Gastroesophageal sphincter (tissue), 4 donors: Measurements from ENCODE around the gene YPEL4. TPM values are rescaled to one million over a fixed set of nuclear protein-coding genes. Genes with fewer than 3 reads are reported as not detected.
"Not testable (repeated sequence)": the region's sequence is repeated elsewhere in the genome, so short reads cannot be mapped to it uniquely, and the experiment has no call there.

Experiments used
- ATAC-seq: fragments of 150-250 bp; one replicate; pipeline ENCODE4 v1.9.1; 2016; ENCODE audit warnings: mild to moderate bottlenecking, moderate library complexity
- H3K27ac ChIP-seq, 4 donors: fragments of 200-600 bp; sonication (generic) in 3 of 4; 1 replicate in 3 of 4; 2 replicates in 1 of 4; pipeline ENCODE4 v1.5.1; 2016 to 2019
- H3K27me3 ChIP-seq: fragments of 200-600 bp; sonication (generic); one replicate; pipeline ENCODE4 v1.5.1; 2019
- H3K36me3 ChIP-seq, 2 donors: fragments of 200-600 bp; sonication (generic); one replicate each; pipeline ENCODE4 v1.5.1; 2019; ENCODE audit warnings: control low read depth in 1 of 2
- H3K4me1 ChIP-seq, 3 donors: fragments of 200-600 bp; sonication (generic); 1 replicate in 2 of 3; 2 replicates in 1 of 3; pipeline ENCODE4 v1.5.1; 2016 to 2019; ENCODE audit warnings: control low read depth in 2 of 3
- H3K4me3 ChIP-seq, 2 donors: fragments of 200-600 bp; sonication (generic); one replicate each; pipeline ENCODE4 v1.5.1; 2019; ENCODE audit warnings: mild to moderate bottlenecking in 1 of 2, moderate library complexity in 1 of 2
- H3K9me3 ChIP-seq, 3 donors: fragments of 200-600 bp; sonication (generic); one replicate each; pipeline ENCODE4 v1.5.1; 2017 to 2019; ENCODE audit warnings: control low read depth in 2 of 3
- EP300 ChIP-seq: sonication (generic); formaldehyde crosslinking; IDR thresholded peaks from one replicate; pipeline ENCODE4 v1.6.1; 2017; ENCODE audit warnings: antibody characterized with exemption, mild to moderate bottlenecking
- POLR2A ChIP-seq, 2 donors: fragments of 450-650 bp; IDR thresholded peaks; one replicate each; pipeline ENCODE4 v1.6.1; 2017; ENCODE audit warnings: antibody characterized with exemption in 2 of 2, mild to moderate bottlenecking in 2 of 2, moderate library complexity in 1 of 2
- POLR2AphosphoS5 ChIP-seq: sonication (generic); formaldehyde crosslinking; IDR thresholded peaks from one replicate; pipeline ENCODE4 v1.6.1; 2017; ENCODE audit warnings: antibody characterized with exemption
- WGBS, 2 donors: methylation state at CpG; one replicate each; pipeline ENCODE4 v1.1.5; 2018; ENCODE audit warnings: low coverage in 1 of 2; 5-methylcytosine and 5-hydroxymethylcytosine counted together
- total RNA-seq, 4 donors: library from RNA; depleted of rRNA; stranded (reverse); fragments of >200 nt; gene quantifications; one replicate each; pipeline ENCODE4 v1.1.0, GENCODE V29; 2016
- TF ChIP-seq, protein P1 (sequence below), 4 experiments: fragments of 200-600 bp in 2 of 4; fragments of 450-650 bp in 2 of 4; sonication (generic) in 1 of 4; IDR thresholded peaks; one replicate each; pipeline ENCODE4 v1.5.1; 2017 to 2019; ENCODE audit warnings: antibody characterized with exemption in 4 of 4, mild to moderate bottlenecking in 2 of 4, moderate library complexity in 2 of 4

The YPEL4 gene
- total RNA-seq, 4 donors from 2014 or later, result 1.2 to 3.3 (median 1.5) TPM

- Histone ChIP-seq H3K4me3 (no peak overlapping the region), H3K27me3 (peaks cover 68% of the 10 kb centered on the region), H3K9me3 (no peaks in the 10 kb centered on the region), H3K4me1 (peaks cover 0 to 36% (median 23%) of the 10 kb centered on the region in 3 donors), H3K36me3 (no peaks in the 10 kb centered on the region), H3K27ac (no peak overlapping the region)
- ATAC-seq, result no peak
- TF ChIP-seq, protein P1, sequence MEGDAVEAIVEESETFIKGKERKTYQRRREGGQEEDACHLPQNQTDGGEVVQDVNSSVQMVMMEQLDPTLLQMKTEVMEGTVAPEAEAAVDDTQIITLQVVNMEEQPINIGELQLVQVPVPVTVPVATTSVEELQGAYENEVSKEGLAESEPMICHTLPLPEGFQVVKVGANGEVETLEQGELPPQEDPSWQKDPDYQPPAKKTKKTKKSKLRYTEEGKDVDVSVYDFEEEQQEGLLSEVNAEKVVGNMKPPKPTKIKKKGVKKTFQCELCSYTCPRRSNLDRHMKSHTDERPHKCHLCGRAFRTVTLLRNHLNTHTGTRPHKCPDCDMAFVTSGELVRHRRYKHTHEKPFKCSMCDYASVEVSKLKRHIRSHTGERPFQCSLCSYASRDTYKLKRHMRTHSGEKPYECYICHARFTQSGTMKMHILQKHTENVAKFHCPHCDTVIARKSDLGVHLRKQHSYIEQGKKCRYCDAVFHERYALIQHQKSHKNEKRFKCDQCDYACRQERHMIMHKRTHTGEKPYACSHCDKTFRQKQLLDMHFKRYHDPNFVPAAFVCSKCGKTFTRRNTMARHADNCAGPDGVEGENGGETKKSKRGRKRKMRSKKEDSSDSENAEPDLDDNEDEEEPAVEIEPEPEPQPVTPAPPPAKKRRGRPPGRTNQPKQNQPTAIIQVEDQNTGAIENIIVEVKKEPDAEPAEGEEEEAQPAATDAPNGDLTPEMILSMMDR (IDR thresholded peaks at IDR 0.05), result no peak
- TF ChIP-seq POLR2A (IDR thresholded peaks at IDR 0.05) (no peak), EP300 (no peak), POLR2AphosphoS5 (no peak)
- 69 to 74% methylated on average over 3 of the region's 3 CpGs for WGBS, 2 donors
These were observed 3.0 kb upstream of the YPEL4 start for GRCh38 chr11:57652662-57653061.

- H3K36me3 ChIP-seq, H3K9me3 ChIP-seq, ATAC-seq, H3K4me3 ChIP-seq, H3K27ac ChIP-seq: not testable (repeated sequence)
- 65 to 83% methylated on average over 9 to 14 of the region's 14 CpGs for WGBS, 2 donors
- Histone ChIP-seq H3K27me3 (peaks cover 72% of the 10 kb centered on the region), H3K4me1 (peaks cover 0 to 40% (median 26%) of the 10 kb centered on the region in 3 donors)
These were observed 2.5 kb upstream of the YPEL4 start for GRCh38 chr11:57652230-57652629.

- Histone ChIP-seq H3K9me3 (no peaks in the 10 kb centered on the region), H3K36me3 (no peaks in the 10 kb centered on the region), H3K4me3 (no peak overlapping the region), H3K27ac (no peak overlapping the region), H3K4me1 (peaks cover 0 to 42% (median 28%) of the 10 kb centered on the region in 3 donors), H3K27me3 (peaks cover 80% of the 10 kb centered on the region)
- no peak for ATAC-seq
- TF ChIP-seq EP300 (no peak), POLR2AphosphoS5 (no peak), POLR2A (IDR thresholded peaks at IDR 0.05) (no peak)
- TF ChIP-seq, protein P1 (IDR thresholded peaks at IDR 0.05), result no peak
- 60 to 69% methylated on average over 2 to 7 of the region's 7 CpGs for WGBS, 2 donors
These were observed 1.7 kb upstream of the YPEL4 start for GRCh38 chr11:57651408-57651807.

DNA sequence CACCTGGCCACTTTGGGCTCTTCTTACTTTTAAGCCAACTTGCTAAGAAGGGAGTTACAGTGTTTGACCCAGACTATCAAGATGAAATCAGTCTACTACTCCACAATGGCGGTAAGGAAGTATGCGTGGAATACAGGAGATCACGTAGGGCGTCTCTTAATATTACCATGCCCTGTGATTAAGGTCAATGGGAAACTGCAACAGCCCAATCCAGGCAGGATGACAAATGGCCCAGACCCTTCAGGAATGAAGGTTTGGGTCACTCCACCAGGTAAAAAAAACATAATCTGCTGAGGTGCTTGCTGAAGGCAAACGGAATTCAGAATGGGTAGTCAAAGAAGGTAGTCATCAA is 1.0 kb upstream of the YPEL4 start:
- H3K36me3 ChIP-seq, result no peaks in the 10 kb centered on the region
- no peak overlapping the region for H3K4me3 ChIP-seq
- 50 to 56% methylated on average over 1 to 4 of the region's 5 CpGs for whole genome bisulfite sequencing, 2 donors
- H3K9me3 ChIP-seq, result no peaks in the 10 kb centered on the region
- TF ChIP-seq, protein P1 (IDR thresholded peaks at IDR 0.05), result no peak
- TF ChIP-seq POLR2A (IDR thresholded peaks at IDR 0.05), result no peak
- no peak overlapping the region for H3K27ac ChIP-seq
- ATAC-seq, result no peak
- H3K4me1 ChIP-seq, result peaks cover 0 to 49% (median 30%) of the 10 kb centered on the region in 3 donors
- H3K27me3 ChIP-seq, result peaks cover 83% of the 10 kb centered on the region

DNA sequence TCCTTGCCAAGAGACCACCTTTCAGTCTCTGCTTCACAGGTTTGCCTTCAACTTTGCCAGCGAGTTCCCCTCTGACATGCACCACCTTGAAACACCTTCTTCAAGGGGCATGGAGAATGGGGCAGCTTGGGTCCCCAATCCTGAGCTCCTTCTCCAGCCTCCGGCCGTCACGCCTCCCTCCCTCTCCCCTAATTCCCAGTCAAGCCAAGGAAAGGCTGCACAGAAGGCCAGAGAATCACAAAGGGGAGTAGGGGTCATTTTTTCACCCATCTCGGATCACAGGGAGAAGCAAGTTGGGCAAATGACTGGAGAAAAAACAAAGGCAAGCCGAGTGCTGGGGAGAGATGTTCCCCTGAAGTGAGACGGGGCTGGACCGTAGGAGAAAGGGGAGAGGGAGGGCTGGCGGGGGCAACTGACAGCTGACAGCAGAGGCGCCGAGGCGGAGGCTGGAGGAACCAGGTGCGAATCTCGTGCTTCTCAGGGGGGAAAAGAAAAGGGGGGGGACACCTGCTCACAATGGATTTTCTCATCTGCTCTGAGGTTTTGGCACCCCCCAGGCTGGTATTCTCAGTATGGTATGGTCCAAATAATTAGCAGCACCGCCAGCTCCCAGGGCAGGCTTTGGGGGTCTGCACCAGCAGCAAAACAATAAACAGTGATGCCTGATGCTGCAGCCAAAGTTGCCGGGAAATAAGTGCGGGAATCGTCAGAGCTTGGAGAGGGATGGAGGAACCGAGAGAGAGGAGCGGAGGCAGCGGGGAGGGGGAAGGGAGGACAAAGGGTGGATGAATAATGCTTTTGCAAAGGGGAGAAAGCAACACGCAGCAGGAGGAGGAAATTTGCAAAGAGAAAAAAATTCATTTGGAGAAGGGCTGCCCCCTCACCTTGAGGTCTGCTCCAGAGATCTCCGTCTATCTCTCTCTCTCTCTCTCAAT is 644 bp downstream of the YPEL4 start:
- H3K9me3 ChIP-seq, result no peaks in the 10 kb centered on the region
- WGBS, 2 donors, result 0 to 2% methylated on average over 12 to 19 of the region's 23 CpGs
- H3K4me3 ChIP-seq, result peak overlapping the region; percentile 25 to 50
- ATAC-seq, result no peak
- H3K27ac ChIP-seq, result peak overlapping the region in 3 of 4 donors; percentile 14 to 53 (median 25)
- TF ChIP-seq, protein P1 (IDR thresholded peaks at IDR 0.05), result no peak
- no peak for TF ChIP-seq EP300
- TF ChIP-seq POLR2A (IDR thresholded peaks at IDR 0.05), result no peak
- no peak for TF ChIP-seq POLR2AphosphoS5
- peaks cover 79% of the 10 kb centered on the region for H3K27me3 ChIP-seq
- no peaks in the 10 kb centered on the region for H3K36me3 ChIP-seq
- peaks cover 0 to 65% (median 41%) of the 10 kb centered on the region in 3 donors for H3K4me1 ChIP-seq
